IMR-90 (cell line): ENCODE data around the gene HNRNPU. TPM values are rescaled to one million over a fixed set of nuclear protein-coding genes. Genes with fewer than 3 reads are reported as not detected.

Experiments used
- ATAC-seq: fragments of 200-7000 bp; cut with Tn5 transposase; 2 replicates; pipeline ENCODE4 v1.9.1; 2020; ENCODE audit warnings: low read depth, mild to moderate bottlenecking, moderate library complexity
- BruUV-seq: library from RNA; stranded (reverse); fragments of 400-500 nt; replicated peaks from 2 replicates; lab custom pipeline; 2021; lab: Mats Ljungman, UMichigan
- CTCF ChIA-PET: fragments of 300-600 bp; formaldehyde crosslinking; extraction: SDS; loops from one replicate; lab custom pipeline; 2021; ENCODE audit warnings: antibody characterized with exemption; lab: Yijun Ruan, JAX
- POLR2A ChIA-PET: fragments of 300-600 bp; sonication (Branson Sonifier 250); formaldehyde crosslinking; loops from one replicate; lab custom pipeline; 2022; ENCODE audit warnings: antibody characterized with exemption; ENCODE audit not compliant: unreplicated experiment; lab: Charles Lee
- DNase-seq: peaks from one replicate; pipeline ENCODE4 v3.0.0; 2013
- H2AFZ ChIP-seq: replicated peaks from 2 replicates; pipeline ENCODE3; 2013; ENCODE audit warnings: low read length, mild to moderate bottlenecking; ENCODE audit not compliant: poor library complexity
- H2AK5ac ChIP-seq: 2 replicates; pipeline ENCODE4 v1.6.1; 2013; ENCODE audit warnings: low read depth, low read length, inconsistent platforms
- H2AK9ac ChIP-seq: replicated peaks from 2 replicates; pipeline ENCODE3; 2013; ENCODE audit warnings: mild to moderate bottlenecking, low read depth, low read length, moderate library complexity; ENCODE audit not compliant: poor library complexity
- H2BK120ac ChIP-seq: 2 replicates; pipeline ENCODE4 v1.6.1; 2013; ENCODE audit warnings: low read depth, low read length, inconsistent platforms
- H2BK15ac ChIP-seq: 3 replicates; pipeline ENCODE4 v1.6.1; 2013; ENCODE audit warnings: low read depth, low read length, inconsistent platforms
- H2BK20ac ChIP-seq: 2 replicates; pipeline ENCODE4 v1.6.1; 2013; ENCODE audit warnings: low read depth, mild to moderate bottlenecking, inconsistent platforms, low read length, moderate library complexity
- H2BK5ac ChIP-seq: 2 replicates; pipeline ENCODE4 v1.6.1; 2013; ENCODE audit warnings: mild to moderate bottlenecking, low read depth, low read length, inconsistent platforms; ENCODE audit not compliant: poor library complexity, severe bottlenecking
- H3K14ac ChIP-seq: replicated peaks from 2 replicates; pipeline ENCODE4 v1.6.1; 2013; ENCODE audit warnings: low read depth, low read length, inconsistent platforms
- H3K18ac ChIP-seq: 2 replicates; pipeline ENCODE4 v1.6.1; 2013; ENCODE audit warnings: low read depth, low read length, control low read depth
- H3K23ac ChIP-seq: 2 replicates; pipeline ENCODE4 v1.6.1; 2013; ENCODE audit warnings: low read depth, low read length, inconsistent platforms
- H3K27ac ChIP-seq: 2 replicates; pipeline ENCODE4 v1.5.1; 2013; ENCODE audit warnings: mild to moderate bottlenecking, control low read depth, low read length; ENCODE audit not compliant: insufficient read depth
- H3K27me3 ChIP-seq: 2 replicates; pipeline ENCODE4 v1.6.1; 2013; ENCODE audit warnings: low read length; ENCODE audit not compliant: control insufficient read depth, insufficient read depth
- H3K36me3 ChIP-seq: 2 replicates; pipeline ENCODE4 v1.6.1; 2013; ENCODE audit warnings: low read length, mixed read lengths; ENCODE audit not compliant: control insufficient read depth, insufficient read depth
- H3K4ac ChIP-seq: 2 replicates; pipeline ENCODE4 v1.6.1; 2013; ENCODE audit warnings: low read depth, low read length, inconsistent platforms
- H3K4me1 ChIP-seq: 2 replicates; pipeline ENCODE4 v1.6.1; 2013; ENCODE audit warnings: low read length, mixed read lengths; ENCODE audit not compliant: control insufficient read depth, insufficient read depth
- H3K4me2 ChIP-seq: 2 replicates; pipeline ENCODE4 v1.6.1; 2013; ENCODE audit warnings: low read depth, mild to moderate bottlenecking, control low read depth, low read length, moderate library complexity
- H3K4me3 ChIP-seq: 2 replicates; pipeline ENCODE4 v1.5.1; 2013; ENCODE audit warnings: low read depth, mild to moderate bottlenecking, control low read depth, low read length, moderate library complexity; ENCODE audit not compliant: insufficient read depth
- H3K56ac ChIP-seq: 2 replicates; pipeline ENCODE4 v1.6.1; 2013; ENCODE audit warnings: low read length, inconsistent platforms; ENCODE audit not compliant: insufficient read depth; ENCODE audit errors: extremely low read depth
- H3K79me1 ChIP-seq, 2 experiments: 2 replicates each; pipeline ENCODE4 v1.6.1; 2013; ENCODE audit warnings: low read length in 2 of 2, inconsistent platforms in 1 of 2, low read depth in 1 of 2
- H3K9ac ChIP-seq: 2 replicates; pipeline ENCODE4 v1.6.1; 2013; ENCODE audit warnings: low read depth, low read length, control low read depth
- H3K9me1 ChIP-seq: 2 replicates; pipeline ENCODE4 v1.6.1; 2013; ENCODE audit warnings: low read length, inconsistent platforms; ENCODE audit not compliant: insufficient read depth
- H3K9me3 ChIP-seq: 2 replicates; pipeline ENCODE4 v1.6.1; 2013; ENCODE audit warnings: low read length; ENCODE audit not compliant: control insufficient read depth, insufficient read depth
- H4K20me1 ChIP-seq: 2 replicates; pipeline ENCODE4 v1.6.1; 2013; ENCODE audit warnings: low read length, inconsistent platforms; ENCODE audit not compliant: insufficient read depth
- H4K5ac ChIP-seq: 2 replicates; pipeline ENCODE4 v1.6.1; 2013; ENCODE audit warnings: mild to moderate bottlenecking, low read depth, low read length, control low read depth
- H4K8ac ChIP-seq, 2 experiments: 2 replicates each; pipeline ENCODE4 v1.6.1; 2013; ENCODE audit warnings: low read depth in 2 of 2, low read length in 2 of 2, control low read depth in 1 of 2, inconsistent platforms in 1 of 2
- H4K91ac ChIP-seq: 2 replicates; pipeline ENCODE4 v1.6.1; 2013; ENCODE audit warnings: low read depth, low read length, inconsistent platforms; ENCODE audit not compliant: insufficient read depth
- CEBPB ChIP-seq: IDR thresholded peaks from 2 replicates; pipeline ENCODE4 v1.6.1; 2012; ENCODE audit warnings: low read depth, low read length, improper control_type of control experiment
- SMC3 ChIP-seq: fragments of 150-350 bp; IDR thresholded peaks from 2 replicates; pipeline ENCODE4 v1.6.1; 2016; ENCODE audit warnings: low read depth, mild to moderate bottlenecking, antibody characterized with exemption, low read length, moderate library complexity
- WGBS, 2 experiments: methylation state at CpG; one replicate each; pipeline versions ENCODE4 v1.1.5 to v1.1.7; 2013; ENCODE audit warnings: missing lambda C conversion rate in 2 of 2; ENCODE audit not compliant: insufficient read length in 1 of 2; ENCODE audit errors: extremely low coverage in 2 of 2; 5-methylcytosine and 5-hydroxymethylcytosine counted together
- dilution Hi-C: fragments of 300-500 bp; cut with HindIII; formaldehyde crosslinking; loops from one replicate; pipeline ENCODE4 v1.14.3; 2018; ENCODE audit warnings: low sequenced_read_pairs; ENCODE audit not compliant: unreplicated experiment
- in situ Hi-C: fragments of 300-500 bp; cut with MboI; formaldehyde crosslinking; loops from 3 replicates; pipeline ENCODE4 v1.14.3; 2019; ENCODE audit warnings: low sequenced_read_pairs, inconsistent platforms, mixed read lengths
- intact Hi-C: fragments of 100-400 bp; cut with micrococcal nuclease; formaldehyde crosslinking; loops from 2 replicates; pipeline ENCODE4 v1.10.0; 2022
- polyA plus RNA-seq, 3 experiments: library from polyadenylated mRNA; depleted of rRNA; stranded (reverse); fragments of >200 nt; gene quantifications; 2 replicates each; pipeline ENCODE4 v1.2.3, GENCODE V29; 2012; ENCODE audit warnings: low replicate concordance in 1 of 3
- total RNA-seq: library from RNA; depleted of rRNA; stranded (reverse); fragments of >200 nt; gene quantifications from 2 replicates; pipeline ENCODE4 v1.2.3, GENCODE V29; 2012

The HNRNPU gene
- total and polyA plus RNA-seq, 2 of the 4 experiments (the other 2 are of a cell fraction): 151 to 169 TPM

DNA sequence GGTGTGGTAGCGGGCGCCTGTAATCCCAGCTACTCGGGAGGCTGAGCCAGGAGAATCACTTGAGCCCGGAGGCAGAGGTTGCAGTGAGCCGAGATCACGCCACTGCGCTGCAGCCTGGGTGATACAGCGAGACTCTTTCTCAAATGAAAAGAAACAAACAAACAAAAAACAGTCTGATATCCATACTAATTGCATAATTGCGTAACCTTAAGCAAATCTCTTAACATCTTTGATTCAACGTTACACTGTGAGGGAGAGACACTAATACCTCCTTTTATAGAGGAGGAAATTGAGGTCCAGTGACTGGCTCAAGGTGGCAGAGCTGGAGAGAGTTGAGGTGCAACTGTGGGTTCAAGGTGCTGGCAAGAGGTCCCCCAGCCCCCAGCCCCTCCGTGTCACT is 41.5 kb downstream of the HNRNPU start:
- no peak for DNase-seq
- no TSS peak for BruUV-seq
- H2BK20ac ChIP-seq: no peak overlapping the region
- no peak overlapping the region for H3K4me3 ChIP-seq
- H3K27me3 ChIP-seq: no peaks in the 10 kb centered on the region; the same call in 1 of the 2 replicates
- ChIA-PET CTCF (no interaction called here), POLR2A (no interaction called here)
- WGBS, 2 experiments: 88% methylated on average over 6 of the region's 11 CpGs; no CpG with 5 or more reads in 1 of the 2 experiments
- intact Hi-C loops (no loop called here), dilution Hi-C loops (no loop called here), in situ Hi-C loops (no loop called here)
- TF ChIP-seq SMC3: no peak
- peak; percentile 78 for TF ChIP-seq CEBPB
- H2BK120ac ChIP-seq: no peak overlapping the region
- no peaks in the 10 kb centered on the region for H3K4me1 ChIP-seq
- no peak overlapping the region for H3K18ac ChIP-seq
- no peak overlapping the region for H3K27ac ChIP-seq
- H3K56ac ChIP-seq: no peak overlapping the region
- H3K36me3 ChIP-seq: no peaks in the 10 kb centered on the region
- H2AK9ac ChIP-seq: no peak overlapping the region
- H2AFZ ChIP-seq: no peak overlapping the region
- H3K14ac ChIP-seq: no peak overlapping the region
- no peak overlapping the region for H4K91ac ChIP-seq
- H3K79me1 ChIP-seq: no peaks in the 10 kb centered on the region
- no peaks in the 10 kb centered on the region for H4K20me1 ChIP-seq
- no peak overlapping the region for H3K4me2 ChIP-seq
- H3K23ac ChIP-seq: no peak overlapping the region
- H3K4ac ChIP-seq: no peak overlapping the region
- ATAC-seq: no peak
- no peaks in the 10 kb centered on the region for H3K9me1 ChIP-seq
- no peak overlapping the region for H2BK5ac ChIP-seq
- no peak overlapping the region for H2BK15ac ChIP-seq
- no peaks in the 10 kb centered on the region for H3K9me3 ChIP-seq
- no peak overlapping the region for H2AK5ac ChIP-seq
- H4K5ac ChIP-seq: no peak overlapping the region
- no peak overlapping the region for H4K8ac ChIP-seq
- H3K9ac ChIP-seq: no peak overlapping the region
